Left kidney (tissue), 2 donors: ENCODE data around the gene FHIT. TPM values are rescaled to one million over a fixed set of nuclear protein-coding genes. Genes with fewer than 3 reads are reported as not detected.

Experiments used
- DNase-seq: peaks from one replicate; pipeline ENCODE4 v3.0.0-alpha.2; 2013
- polyA plus RNA-seq: library from polyadenylated mRNA; unstranded; fragments of 120-200 nt; gene quantifications from one replicate; pipeline ENCODE4 v1.2.1, GENCODE V29; 2013; ENCODE audit not compliant: insufficient read length

The FHIT gene
- polyA plus RNA-seq, 1 donor, result 25.0 TPM

- no peak for DNase-seq
These were observed 848.3 kb downstream of the FHIT start for GRCh38 chr3:60402931-60403330.

- no peak for DNase-seq
These were observed 851.1 kb downstream of the FHIT start for GRCh38 chr3:60399861-60400845.

- no peak for DNase-seq
These were observed 852.0 kb downstream of the FHIT start for GRCh38 chr3:60399292-60399691.

GRCh38 chr3:60395173-60395762 lies 856.0 kb downstream of the FHIT start:
- no peak for DNase-seq

GRCh38 chr3:60393946-60394345 lies 857.3 kb downstream of the FHIT start:
- DNase-seq, result no peak

- DNase-seq, result no peak
These were observed 858.8 kb downstream of the FHIT start for GRCh38 chr3:60392501-60392900.

- no peak for DNase-seq
These were observed 860.0 kb downstream of the FHIT start for GRCh38 chr3:60391292-60391691.

- DNase-seq, result no peak
These were observed 862.5 kb downstream of the FHIT start for GRCh38 chr3:60388731-60389130.

GRCh38 chr3:60386306-60386705 lies 864.9 kb downstream of the FHIT start:
- DNase-seq, result no peak

GRCh38 chr3:60384341-60384740 lies 866.9 kb downstream of the FHIT start:
- no peak for DNase-seq

GRCh38 chr3:60383345-60383744 lies 867.9 kb downstream of the FHIT start:
- no peak for DNase-seq

GRCh38 chr3:60366486-60366885 lies 884.8 kb downstream of the FHIT start:
- no peak for DNase-seq

GRCh38 chr3:60365360-60365759 lies 885.9 kb downstream of the FHIT start:
- no peak for DNase-seq

GRCh38 chr3:60364475-60364874 lies 886.8 kb downstream of the FHIT start:
- DNase-seq, result no peak

- DNase-seq, result no peak
These were observed 887.4 kb downstream of the FHIT start for GRCh38 chr3:60363817-60364216.

- DNase-seq, result no peak
These were observed 895.4 kb downstream of the FHIT start for GRCh38 chr3:60355825-60356224.

GRCh38 chr3:60351481-60351880 lies 899.8 kb downstream of the FHIT start:
- no peak for DNase-seq

GRCh38 chr3:60344340-60344739 lies 906.9 kb downstream of the FHIT start:
- no peak for DNase-seq

- no peak for DNase-seq
These were observed 907.4 kb downstream of the FHIT start for GRCh38 chr3:60343831-60344230.

GRCh38 chr3:60339304-60339703 lies 911.9 kb downstream of the FHIT start:
- no peak for DNase-seq

GRCh38 chr3:60337421-60337820 lies 913.8 kb downstream of the FHIT start:
- DNase-seq, result no peak

GRCh38 chr3:60336061-60336460 lies 915.2 kb downstream of the FHIT start:
- DNase-seq, result no peak

GRCh38 chr3:60333710-60334109 lies 917.5 kb downstream of the FHIT start:
- DNase-seq, result no peak

- DNase-seq, result no peak
These were observed 921.1 kb downstream of the FHIT start for GRCh38 chr3:60330107-60330506.
